Measurements from ENCODE around the gene ATG16L1.

ATG16L1 gene

DNA sequence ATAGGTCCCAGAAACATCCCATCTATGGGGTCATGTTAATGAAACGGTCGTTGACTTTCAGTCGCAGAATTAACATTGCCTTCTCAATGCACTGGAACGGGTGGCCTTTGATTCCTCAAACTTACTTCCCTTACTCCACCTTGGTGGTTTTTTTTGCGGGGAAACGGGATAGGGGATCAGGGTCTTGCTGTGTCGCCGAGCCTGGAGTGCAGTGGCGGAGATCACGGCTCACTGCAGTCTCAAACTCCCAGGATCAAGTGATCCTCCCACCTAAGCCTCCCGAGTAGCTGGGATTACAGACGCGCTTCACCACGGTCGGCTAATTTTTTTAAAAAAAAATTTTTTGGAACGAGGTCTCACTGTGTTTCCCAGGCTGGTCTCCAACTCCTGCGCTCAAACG, 754 bp downstream of the ATG16L1 start:
- TF ChIP-seq, protein P1, sequence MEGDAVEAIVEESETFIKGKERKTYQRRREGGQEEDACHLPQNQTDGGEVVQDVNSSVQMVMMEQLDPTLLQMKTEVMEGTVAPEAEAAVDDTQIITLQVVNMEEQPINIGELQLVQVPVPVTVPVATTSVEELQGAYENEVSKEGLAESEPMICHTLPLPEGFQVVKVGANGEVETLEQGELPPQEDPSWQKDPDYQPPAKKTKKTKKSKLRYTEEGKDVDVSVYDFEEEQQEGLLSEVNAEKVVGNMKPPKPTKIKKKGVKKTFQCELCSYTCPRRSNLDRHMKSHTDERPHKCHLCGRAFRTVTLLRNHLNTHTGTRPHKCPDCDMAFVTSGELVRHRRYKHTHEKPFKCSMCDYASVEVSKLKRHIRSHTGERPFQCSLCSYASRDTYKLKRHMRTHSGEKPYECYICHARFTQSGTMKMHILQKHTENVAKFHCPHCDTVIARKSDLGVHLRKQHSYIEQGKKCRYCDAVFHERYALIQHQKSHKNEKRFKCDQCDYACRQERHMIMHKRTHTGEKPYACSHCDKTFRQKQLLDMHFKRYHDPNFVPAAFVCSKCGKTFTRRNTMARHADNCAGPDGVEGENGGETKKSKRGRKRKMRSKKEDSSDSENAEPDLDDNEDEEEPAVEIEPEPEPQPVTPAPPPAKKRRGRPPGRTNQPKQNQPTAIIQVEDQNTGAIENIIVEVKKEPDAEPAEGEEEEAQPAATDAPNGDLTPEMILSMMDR (IDR thresholded peaks at IDR 0.05; ENCODE audit: extremely low read depth, insufficient read depth, missing control alignments): no peak
- no peak for DNase-seq (ENCODE audit: low spot score)
- in situ Hi-C loops (cut with MboI; ENCODE audit: low pct_unique_long_range_greater_than_20kb, low sequenced_read_pairs, unreplicated experiment): loop anchor here (25.0 kb wide), 1 partner anchor 390 kb away; the partner anchor contains the start of gene SNORC

- TF ChIP-seq, protein P1 (IDR thresholded peaks at IDR 0.05; ENCODE audit: extremely low read depth, insufficient read depth, missing control alignments): no peak
Observed at GRCh38 chr2:233255151-233255550, 3.7 kb downstream of the ATG16L1 start.

DNA sequence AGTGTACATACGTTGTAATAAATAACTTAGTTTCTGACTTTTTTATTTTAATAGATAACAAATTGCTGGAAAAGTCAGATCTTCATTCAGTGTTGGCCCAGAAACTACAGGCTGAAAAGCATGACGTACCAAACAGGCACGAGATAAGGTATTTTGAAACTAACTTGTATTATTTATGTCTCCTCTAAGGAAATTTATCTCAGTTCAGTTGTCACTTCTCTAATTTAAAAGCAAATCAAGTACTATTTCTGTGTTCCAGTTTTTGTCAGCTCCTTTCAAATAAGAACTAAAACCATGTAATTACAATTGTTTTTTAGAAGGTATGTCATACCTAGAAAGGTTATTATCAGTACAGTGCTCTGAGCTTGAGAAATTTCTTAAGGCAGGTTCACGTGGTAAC, 4.6 kb downstream of the ATG16L1 start:
- peak; percentile 45 for DNase-seq (ENCODE audit: low spot score)
- in situ Hi-C loops (cut with MboI; ENCODE audit: low pct_unique_long_range_greater_than_20kb, low sequenced_read_pairs, unreplicated experiment): loop anchor here (25.0 kb wide), 1 partner anchor 394 kb away; the partner anchor contains the start of gene SNORC
- TF ChIP-seq, protein P1 (IDR thresholded peaks at IDR 0.05; ENCODE audit: extremely low read depth, insufficient read depth, missing control alignments): no peak

More at GRCh38 chr2:233255151-233255550, 3.7 kb downstream of the ATG16L1 start:
- no peak for DNase-seq (ENCODE audit: low spot score)
- in situ Hi-C loops (cut with MboI; ENCODE audit: low pct_unique_long_range_greater_than_20kb, low sequenced_read_pairs, unreplicated experiment): loop anchor here (25.0 kb wide), 1 partner anchor 393 kb away; the partner anchor contains the start of gene SNORC

DNA sequence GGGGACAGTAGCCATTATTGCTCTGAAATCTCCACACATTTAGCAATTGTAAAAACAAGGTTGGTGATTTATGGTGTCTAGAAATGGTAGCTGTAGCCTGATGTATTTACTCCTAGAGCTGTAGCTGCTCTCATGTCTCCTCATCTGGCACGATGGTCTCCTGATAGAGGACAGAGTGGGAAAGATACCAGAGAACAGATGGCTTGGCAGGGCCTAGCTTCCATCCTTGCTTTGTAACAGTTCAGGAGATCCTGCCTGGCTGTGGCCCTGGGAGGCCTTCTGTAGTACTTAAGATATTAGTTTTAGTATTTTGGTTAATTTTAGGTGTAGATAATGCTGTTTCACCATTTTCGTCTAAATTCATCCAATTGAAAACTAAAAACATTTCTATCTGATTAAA, 6.7 kb downstream of the ATG16L1 start:
- TF ChIP-seq, protein P1 (IDR thresholded peaks at IDR 0.05; ENCODE audit: extremely low read depth, insufficient read depth, missing control alignments): no peak
- in situ Hi-C loops (cut with MboI; ENCODE audit: low pct_unique_long_range_greater_than_20kb, low sequenced_read_pairs, unreplicated experiment): loop anchor here (25.0 kb wide), 1 partner anchor 396 kb away; the partner anchor contains the start of gene SNORC
- DNase-seq (ENCODE audit: low spot score): no peak

- TF ChIP-seq, protein P1 (IDR thresholded peaks at IDR 0.05; ENCODE audit: extremely low read depth, insufficient read depth, missing control alignments): no peak
- DNase-seq (ENCODE audit: low spot score): no peak
- in situ Hi-C loops (cut with MboI; ENCODE audit: low pct_unique_long_range_greater_than_20kb, low sequenced_read_pairs, unreplicated experiment): loop anchor here (25.0 kb wide), 1 partner anchor 397 kb away; the partner anchor contains the start of gene SNORC
Observed at GRCh38 chr2:233259730-233260129, 8.3 kb downstream of the ATG16L1 start.

DNA sequence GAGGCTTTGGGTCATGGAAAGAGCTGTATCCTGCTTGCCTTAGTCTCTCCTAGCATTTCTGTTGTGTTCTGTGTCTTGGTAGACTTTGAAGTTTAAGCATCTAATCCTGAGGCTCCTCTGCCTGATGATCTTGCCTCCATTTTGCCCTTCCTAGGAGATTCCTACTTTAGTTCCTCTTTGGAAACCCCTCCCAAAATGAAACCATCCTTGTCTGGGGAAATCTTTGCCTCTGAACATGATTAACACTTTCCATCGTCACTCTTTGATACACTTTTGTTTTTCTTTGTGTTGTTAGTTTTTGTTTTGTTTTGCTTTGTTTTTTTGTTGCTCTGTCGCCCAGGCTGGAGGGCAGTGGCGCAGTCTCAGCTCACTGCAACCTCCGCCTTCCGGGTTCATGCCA, 9.2 kb downstream of the ATG16L1 start:
- in situ Hi-C loops (cut with MboI; ENCODE audit: low pct_unique_long_range_greater_than_20kb, low sequenced_read_pairs, unreplicated experiment): loop anchor here (25.0 kb wide), 1 partner anchor 398 kb away; the partner anchor contains the start of gene SNORC
- TF ChIP-seq, protein P1 (IDR thresholded peaks at IDR 0.05; ENCODE audit: extremely low read depth, insufficient read depth, missing control alignments): no peak
- no peak for DNase-seq (ENCODE audit: low spot score)

Measured in GM13977 (cell line).